HepG2 (cell line): ENCODE measurements around the gene SULT2B1. TPM values are rescaled to one million over a fixed set of nuclear protein-coding genes. Genes with fewer than 3 reads are reported as not detected.

ENCODE experiments used
- DR1 ChIP-seq: sonication (generic); formaldehyde crosslinking; IDR thresholded peaks from 2 replicates; pipeline ENCODE4 v1.8.0; 2021; ENCODE audit warnings: mild to moderate bottlenecking, missing genetic modification reagents, inconsistent platforms
- EED ChIP-seq: sonication (generic); formaldehyde crosslinking; IDR thresholded peaks from 2 replicates; pipeline ENCODE4 v1.5.0; 2020; ENCODE audit warnings: mild to moderate bottlenecking, missing genetic modification reagents
- HCFC1 ChIP-seq: fragments of 150-350 bp; IDR thresholded peaks from 2 replicates; pipeline ENCODE4 v1.6.1; 2014; ENCODE audit warnings: low read depth, low read length
- KAT7 ChIP-seq: IDR thresholded peaks from 2 replicates; pipeline ENCODE4 v1.6.1; 2018; ENCODE audit warnings: borderline replicate concordance, missing compliant biosample characterization
- MIER2 ChIP-seq: IDR thresholded peaks from 2 replicates; pipeline ENCODE4 v1.6.1; 2016; ENCODE audit warnings: missing biosample characterization, missing genetic modification reagents
- MTA3 ChIP-seq: sonication (generic); formaldehyde crosslinking; IDR thresholded peaks from 2 replicates; pipeline ENCODE4 v1.4.0; 2020; ENCODE audit warnings: missing genetic modification reagents
- NFKB2 ChIP-seq: sonication (generic); formaldehyde crosslinking; IDR thresholded peaks from 2 replicates; pipeline ENCODE4 v1.4.0; 2020; ENCODE audit warnings: missing genetic modification reagents, borderline replicate concordance
- SKI ChIP-seq: fragments of 450-650 bp; IDR thresholded peaks from one replicate; pipeline ENCODE4 v1.6.1; 2018; ENCODE audit warnings: mild to moderate bottlenecking; ENCODE audit not compliant: partially characterized antibody
- THYN1 ChIP-seq: sonication (generic); formaldehyde crosslinking; IDR thresholded peaks from 2 replicates; pipeline ENCODE4 v1.8.1; 2023; ENCODE audit warnings: low read depth, mild to moderate bottlenecking, moderate library complexity, missing genetic modification reagents, borderline replicate concordance
- TOPORS ChIP-seq: sonication (generic); formaldehyde crosslinking; IDR thresholded peaks from 2 replicates; pipeline ENCODE4 v1.8.0; 2023; ENCODE audit warnings: mild to moderate bottlenecking, missing genetic modification reagents
- YEATS2 ChIP-seq: sonication (generic); formaldehyde crosslinking; IDR thresholded peaks from 2 replicates; pipeline ENCODE4 v1.4.0; 2020; ENCODE audit warnings: missing genetic modification reagents, borderline replicate concordance
- ZNF296 ChIP-seq: sonication (generic); formaldehyde crosslinking; conservative IDR thresholded peaks from 2 replicates; pipeline ENCODE4 v1.5.0; 2020; ENCODE audit warnings: mild to moderate bottlenecking, missing genetic modification reagents
- ZNF460 ChIP-seq: sonication (generic); formaldehyde crosslinking; IDR thresholded peaks from 2 replicates; pipeline ENCODE4 v1.5.1; 2020; ENCODE audit warnings: missing genetic modification reagents, mild to moderate bottlenecking, borderline replicate concordance
- ZNF557 ChIP-seq: sonication (generic); formaldehyde crosslinking; IDR thresholded peaks from 2 replicates; pipeline ENCODE4 v1.4.0; 2020; ENCODE audit warnings: missing genetic modification reagents
- ZNF761 ChIP-seq: sonication (generic); formaldehyde crosslinking; conservative IDR thresholded peaks from 2 replicates; pipeline ENCODE4 v1.4.0; 2020; ENCODE audit warnings: mild to moderate bottlenecking, missing genetic modification reagents
- ZSCAN31 ChIP-seq: sonication (generic); formaldehyde crosslinking; IDR thresholded peaks from 2 replicates; pipeline ENCODE4 v1.5.0; 2020; ENCODE audit warnings: low read depth, mild to moderate bottlenecking, missing genetic modification reagents
- polyA plus RNA-seq, 8 experiments: library from polyadenylated mRNA; depleted of rRNA in 3 of 8; stranded (reverse) in 7 of 8; unstranded in 1 of 8; fragments of >200 nt; fragmentation: Illumina TruSeq in 4 of 8; extraction: Trizol in 4 of 8; gene quantifications; 2 replicates each; pipeline versions ENCODE4 v1.2.1 to v1.2.3, GENCODE V29; 2011 to 2016; ENCODE audit warnings: low read depth in 4 of 8, missing spikeins in 1 of 8, mixed read lengths in 1 of 8; ENCODE audit not compliant: insufficient read depth in 1 of 8
- total RNA-seq, 5 experiments: library from RNA; depleted of rRNA; stranded (reverse); fragments of >200 nt; fragmentation: Illumina TruSeq; extraction: Trizol; gene quantifications; 2 replicates each; pipeline ENCODE4 v1.2.3, GENCODE V29; 2016; ENCODE audit warnings: low read depth in 1 of 5
- TF ChIP-seq, protein P1 (sequence below): sonication (generic); formaldehyde crosslinking; IDR thresholded peaks from 2 replicates; pipeline ENCODE4 v1.4.0; 2020; ENCODE audit warnings: missing genetic modification reagents
- TF ChIP-seq, protein P2 (sequence below): sonication (generic); formaldehyde crosslinking; IDR thresholded peaks from 2 replicates; pipeline ENCODE4 v1.5.1; 2020; ENCODE audit warnings: missing genetic modification reagents, mild to moderate bottlenecking, borderline replicate concordance
- TF ChIP-seq, protein P3 (sequence below): sonication (generic); formaldehyde crosslinking; IDR thresholded peaks from 2 replicates; pipeline ENCODE4 v1.4.0; 2020; ENCODE audit warnings: missing genetic modification reagents, mild to moderate bottlenecking, borderline replicate concordance
- TF ChIP-seq, protein P4 (sequence below): sonication (generic); formaldehyde crosslinking; IDR thresholded peaks from 2 replicates; pipeline ENCODE4 v1.4.0; 2020; ENCODE audit warnings: missing genetic modification reagents, low read depth, mild to moderate bottlenecking, borderline replicate concordance

Gene SULT2B1
- total and polyA plus RNA-seq, 2 of the 13 experiments (the other 11 are each of a cell fraction or from before 2014, with no cell fraction given), result 0.13 TPM; not detected in 1

- TF ChIP-seq, protein P1, sequence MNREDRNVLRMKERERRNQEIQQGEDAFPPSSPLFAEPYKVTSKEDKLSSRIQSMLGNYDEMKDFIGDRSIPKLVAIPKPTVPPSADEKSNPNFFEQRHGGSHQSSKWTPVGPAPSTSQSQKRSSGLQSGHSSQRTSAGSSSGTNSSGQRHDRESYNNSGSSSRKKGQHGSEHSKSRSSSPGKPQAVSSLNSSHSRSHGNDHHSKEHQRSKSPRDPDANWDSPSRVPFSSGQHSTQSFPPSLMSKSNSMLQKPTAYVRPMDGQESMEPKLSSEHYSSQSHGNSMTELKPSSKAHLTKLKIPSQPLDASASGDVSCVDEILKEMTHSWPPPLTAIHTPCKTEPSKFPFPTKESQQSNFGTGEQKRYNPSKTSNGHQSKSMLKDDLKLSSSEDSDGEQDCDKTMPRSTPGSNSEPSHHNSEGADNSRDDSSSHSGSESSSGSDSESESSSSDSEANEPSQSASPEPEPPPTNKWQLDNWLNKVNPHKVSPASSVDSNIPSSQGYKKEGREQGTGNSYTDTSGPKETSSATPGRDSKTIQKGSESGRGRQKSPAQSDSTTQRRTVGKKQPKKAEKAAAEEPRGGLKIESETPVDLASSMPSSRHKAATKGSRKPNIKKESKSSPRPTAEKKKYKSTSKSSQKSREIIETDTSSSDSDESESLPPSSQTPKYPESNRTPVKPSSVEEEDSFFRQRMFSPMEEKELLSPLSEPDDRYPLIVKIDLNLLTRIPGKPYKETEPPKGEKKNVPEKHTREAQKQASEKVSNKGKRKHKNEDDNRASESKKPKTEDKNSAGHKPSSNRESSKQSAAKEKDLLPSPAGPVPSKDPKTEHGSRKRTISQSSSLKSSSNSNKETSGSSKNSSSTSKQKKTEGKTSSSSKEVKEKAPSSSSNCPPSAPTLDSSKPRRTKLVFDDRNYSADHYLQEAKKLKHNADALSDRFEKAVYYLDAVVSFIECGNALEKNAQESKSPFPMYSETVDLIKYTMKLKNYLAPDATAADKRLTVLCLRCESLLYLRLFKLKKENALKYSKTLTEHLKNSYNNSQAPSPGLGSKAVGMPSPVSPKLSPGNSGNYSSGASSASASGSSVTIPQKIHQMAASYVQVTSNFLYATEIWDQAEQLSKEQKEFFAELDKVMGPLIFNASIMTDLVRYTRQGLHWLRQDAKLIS (CRISPR knock-in tag), result no peak
- no peak for TF ChIP-seq MTA3
- no peak; the same call in 1 of the 2 replicates for TF ChIP-seq NFKB2 (CRISPR knock-in tag)
- TF ChIP-seq, protein P2, sequence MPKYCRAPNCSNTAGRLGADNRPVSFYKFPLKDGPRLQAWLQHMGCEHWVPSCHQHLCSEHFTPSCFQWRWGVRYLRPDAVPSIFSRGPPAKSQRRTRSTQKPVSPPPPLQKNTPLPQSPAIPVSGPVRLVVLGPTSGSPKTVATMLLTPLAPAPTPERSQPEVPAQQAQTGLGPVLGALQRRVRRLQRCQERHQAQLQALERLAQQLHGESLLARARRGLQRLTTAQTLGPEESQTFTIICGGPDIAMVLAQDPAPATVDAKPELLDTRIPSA (CRISPR knock-in tag), result no peak
- TF ChIP-seq, protein P3, sequence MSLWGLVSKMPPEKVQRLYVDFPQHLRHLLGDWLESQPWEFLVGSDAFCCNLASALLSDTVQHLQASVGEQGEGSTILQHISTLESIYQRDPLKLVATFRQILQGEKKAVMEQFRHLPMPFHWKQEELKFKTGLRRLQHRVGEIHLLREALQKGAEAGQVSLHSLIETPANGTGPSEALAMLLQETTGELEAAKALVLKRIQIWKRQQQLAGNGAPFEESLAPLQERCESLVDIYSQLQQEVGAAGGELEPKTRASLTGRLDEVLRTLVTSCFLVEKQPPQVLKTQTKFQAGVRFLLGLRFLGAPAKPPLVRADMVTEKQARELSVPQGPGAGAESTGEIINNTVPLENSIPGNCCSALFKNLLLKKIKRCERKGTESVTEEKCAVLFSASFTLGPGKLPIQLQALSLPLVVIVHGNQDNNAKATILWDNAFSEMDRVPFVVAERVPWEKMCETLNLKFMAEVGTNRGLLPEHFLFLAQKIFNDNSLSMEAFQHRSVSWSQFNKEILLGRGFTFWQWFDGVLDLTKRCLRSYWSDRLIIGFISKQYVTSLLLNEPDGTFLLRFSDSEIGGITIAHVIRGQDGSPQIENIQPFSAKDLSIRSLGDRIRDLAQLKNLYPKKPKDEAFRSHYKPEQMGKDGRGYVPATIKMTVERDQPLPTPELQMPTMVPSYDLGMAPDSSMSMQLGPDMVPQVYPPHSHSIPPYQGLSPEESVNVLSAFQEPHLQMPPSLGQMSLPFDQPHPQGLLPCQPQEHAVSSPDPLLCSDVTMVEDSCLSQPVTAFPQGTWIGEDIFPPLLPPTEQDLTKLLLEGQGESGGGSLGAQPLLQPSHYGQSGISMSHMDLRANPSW (CRISPR knock-in tag), result 0 out of 2 replicates have a peak, but pooled peaks have one; percentile 49
- no peak for TF ChIP-seq ZNF557 (CRISPR knock-in tag)
- TF ChIP-seq TOPORS, result no peak
- peak; percentile 84 for TF ChIP-seq ZSCAN31 (CRISPR knock-in tag)
- 0 out of 2 replicates have a peak, but pooled peaks have one; percentile 9 for TF ChIP-seq HCFC1
- TF ChIP-seq KAT7 (CRISPR knock-in tag), result no peak
- TF ChIP-seq ZNF296 (CRISPR knock-in tag), result no peak
- TF ChIP-seq, protein P4, sequence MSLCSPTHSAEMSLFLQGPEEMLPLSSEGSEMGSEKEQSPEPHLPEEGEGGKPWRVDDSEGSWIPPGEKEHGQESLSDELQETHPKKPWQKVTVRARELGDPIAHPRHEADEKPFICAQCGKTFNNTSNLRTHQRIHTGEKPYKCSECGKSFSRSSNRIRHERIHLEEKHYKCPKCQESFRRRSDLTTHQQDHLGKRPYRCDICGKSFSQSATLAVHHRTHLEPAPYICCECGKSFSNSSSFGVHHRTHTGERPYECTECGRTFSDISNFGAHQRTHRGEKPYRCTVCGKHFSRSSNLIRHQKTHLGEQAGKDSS (CRISPR knock-in tag), result peak; percentile 68
- no peak for TF ChIP-seq ZNF460 (CRISPR knock-in tag)
- TF ChIP-seq DR1, result 0 out of 2 replicates have a peak, but pooled peaks have one; percentile 34
- peak; percentile 44 for TF ChIP-seq SKI
- TF ChIP-seq MIER2 (CRISPR knock-in tag), result no peak
- TF ChIP-seq THYN1 (CRISPR knock-in tag), result no peak
- TF ChIP-seq ZNF761 (CRISPR knock-in tag), result peak; percentile 92
- TF ChIP-seq YEATS2 (CRISPR knock-in tag), result peak; percentile 35; the same call in 1 of the 2 replicates
- TF ChIP-seq EED (CRISPR knock-in tag), result peak; percentile 70; the same call in 1 of the 2 replicates
Observed at GRCh38 chr19:48637449-48637947, 85.5 kb downstream of the SULT2B1 start (continued).
